HFF-Myc (cell line): Measurements from ENCODE around the gene C3orf70.

ENCODE experiments used
- DNase-seq: peaks from one replicate; pipeline ENCODE4 v3.0.0-alpha.2; 2011; ENCODE audit warnings: low read depth; ENCODE audit errors: extremely low read depth
- H3K4me3 ChIP-seq: replicated peaks from 2 replicates; pipeline ENCODE4 v1.5.1; 2011; ENCODE audit warnings: low read depth, mild to moderate bottlenecking, control low read depth, low read length
- TF ChIP-seq, protein P1 (sequence below): IDR thresholded peaks from 2 replicates; pipeline ENCODE4 v1.5.1; 2012; ENCODE audit warnings: mild to moderate bottlenecking, low read depth, low read length, control low read depth; ENCODE audit errors: missing control alignments

The C3orf70 gene

DNA sequence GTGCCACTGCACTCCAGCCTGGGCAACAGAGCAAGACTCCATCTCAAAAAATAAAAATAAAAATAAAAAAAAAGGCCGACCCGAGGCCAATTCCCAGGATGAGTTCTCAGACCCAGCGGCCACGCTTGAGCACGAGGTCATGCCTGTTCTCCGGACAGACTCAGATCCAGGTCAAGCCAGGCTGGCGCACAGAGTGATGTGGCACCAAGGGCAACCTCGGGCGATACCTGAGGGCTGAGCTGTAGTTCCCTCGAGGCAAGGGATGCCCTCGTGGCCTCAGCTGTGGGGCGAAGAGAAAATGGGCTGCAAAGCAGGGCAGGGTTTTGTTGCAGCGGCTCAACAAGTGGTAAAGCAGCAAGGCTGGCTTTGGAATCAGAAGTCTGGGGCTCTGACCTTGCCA is 77.3 kb downstream of the C3orf70 start:
- no peak for DNase-seq
- TF ChIP-seq, protein P1, sequence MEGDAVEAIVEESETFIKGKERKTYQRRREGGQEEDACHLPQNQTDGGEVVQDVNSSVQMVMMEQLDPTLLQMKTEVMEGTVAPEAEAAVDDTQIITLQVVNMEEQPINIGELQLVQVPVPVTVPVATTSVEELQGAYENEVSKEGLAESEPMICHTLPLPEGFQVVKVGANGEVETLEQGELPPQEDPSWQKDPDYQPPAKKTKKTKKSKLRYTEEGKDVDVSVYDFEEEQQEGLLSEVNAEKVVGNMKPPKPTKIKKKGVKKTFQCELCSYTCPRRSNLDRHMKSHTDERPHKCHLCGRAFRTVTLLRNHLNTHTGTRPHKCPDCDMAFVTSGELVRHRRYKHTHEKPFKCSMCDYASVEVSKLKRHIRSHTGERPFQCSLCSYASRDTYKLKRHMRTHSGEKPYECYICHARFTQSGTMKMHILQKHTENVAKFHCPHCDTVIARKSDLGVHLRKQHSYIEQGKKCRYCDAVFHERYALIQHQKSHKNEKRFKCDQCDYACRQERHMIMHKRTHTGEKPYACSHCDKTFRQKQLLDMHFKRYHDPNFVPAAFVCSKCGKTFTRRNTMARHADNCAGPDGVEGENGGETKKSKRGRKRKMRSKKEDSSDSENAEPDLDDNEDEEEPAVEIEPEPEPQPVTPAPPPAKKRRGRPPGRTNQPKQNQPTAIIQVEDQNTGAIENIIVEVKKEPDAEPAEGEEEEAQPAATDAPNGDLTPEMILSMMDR: no peak
- H3K4me3 ChIP-seq: no peak overlapping the region

DNA sequence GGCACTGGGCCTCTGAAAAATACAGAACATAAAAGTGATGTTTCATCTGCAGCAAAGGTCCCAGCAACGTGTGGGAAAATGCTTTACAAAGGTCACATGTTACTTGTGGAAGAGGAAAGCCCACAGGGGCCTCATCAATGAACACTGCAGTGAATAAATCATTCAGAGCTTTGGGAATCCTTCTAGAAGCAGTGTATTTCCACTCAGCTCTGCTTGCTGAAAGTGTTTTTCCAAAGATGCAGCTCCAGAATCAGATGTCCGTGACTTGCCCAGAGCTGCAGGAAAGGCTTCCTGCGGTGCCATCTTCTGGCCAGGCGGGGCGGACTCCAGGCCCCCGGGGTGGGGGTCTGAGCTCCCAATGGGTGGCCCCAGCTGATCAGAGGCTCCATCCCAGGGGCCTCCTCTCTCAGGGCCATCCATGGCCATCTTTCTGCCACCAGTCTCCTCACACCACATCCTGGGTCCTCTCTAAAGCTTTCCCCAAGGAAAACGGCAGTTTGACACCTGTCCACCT is 81.5 kb downstream of the C3orf70 start:
- H3K4me3 ChIP-seq: no peak overlapping the region
- TF ChIP-seq, protein P1: no peak
- no peak for DNase-seq

DNA sequence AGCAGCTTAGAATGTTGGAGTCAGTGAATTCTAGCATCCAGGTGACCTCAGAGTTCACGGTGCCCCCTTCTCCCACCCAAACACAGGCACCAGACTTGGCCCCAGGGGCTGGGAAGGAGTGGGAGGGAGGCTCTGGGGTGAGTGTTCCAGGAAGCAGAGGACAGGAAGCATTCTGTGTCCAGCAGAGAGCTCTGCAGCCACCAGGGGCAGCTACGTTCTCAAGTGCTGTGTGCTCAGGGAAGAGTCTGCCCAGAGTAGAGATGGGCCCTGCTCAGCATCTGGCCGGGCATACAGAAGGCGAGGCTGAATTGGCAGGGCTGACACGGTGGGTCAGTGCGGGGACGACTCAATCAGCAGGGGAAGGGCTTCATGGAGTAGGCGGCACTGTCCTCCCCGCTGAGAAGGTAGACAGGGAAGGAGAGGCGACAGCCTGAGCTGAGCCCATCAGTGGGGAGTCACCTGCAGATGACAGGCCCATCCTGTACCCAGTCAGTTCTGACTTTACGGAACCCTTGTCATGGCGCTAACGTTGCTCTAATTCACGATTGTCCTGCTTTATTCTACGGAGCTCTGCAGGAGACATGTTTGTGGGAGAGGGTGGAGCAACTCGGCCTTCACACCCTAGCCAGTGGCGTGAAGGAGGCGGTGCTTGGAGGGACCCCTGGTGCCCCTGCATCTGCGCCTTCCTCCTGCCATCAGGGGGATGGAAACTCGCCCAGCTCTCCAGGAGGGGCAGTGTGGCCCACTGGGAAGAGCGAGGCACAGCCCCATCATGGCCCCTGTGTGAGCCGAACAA is 82.2 kb downstream of the C3orf70 start:
- no peak overlapping the region for H3K4me3 ChIP-seq
- TF ChIP-seq, protein P1: peak; percentile 25
- no peak for DNase-seq

DNA sequence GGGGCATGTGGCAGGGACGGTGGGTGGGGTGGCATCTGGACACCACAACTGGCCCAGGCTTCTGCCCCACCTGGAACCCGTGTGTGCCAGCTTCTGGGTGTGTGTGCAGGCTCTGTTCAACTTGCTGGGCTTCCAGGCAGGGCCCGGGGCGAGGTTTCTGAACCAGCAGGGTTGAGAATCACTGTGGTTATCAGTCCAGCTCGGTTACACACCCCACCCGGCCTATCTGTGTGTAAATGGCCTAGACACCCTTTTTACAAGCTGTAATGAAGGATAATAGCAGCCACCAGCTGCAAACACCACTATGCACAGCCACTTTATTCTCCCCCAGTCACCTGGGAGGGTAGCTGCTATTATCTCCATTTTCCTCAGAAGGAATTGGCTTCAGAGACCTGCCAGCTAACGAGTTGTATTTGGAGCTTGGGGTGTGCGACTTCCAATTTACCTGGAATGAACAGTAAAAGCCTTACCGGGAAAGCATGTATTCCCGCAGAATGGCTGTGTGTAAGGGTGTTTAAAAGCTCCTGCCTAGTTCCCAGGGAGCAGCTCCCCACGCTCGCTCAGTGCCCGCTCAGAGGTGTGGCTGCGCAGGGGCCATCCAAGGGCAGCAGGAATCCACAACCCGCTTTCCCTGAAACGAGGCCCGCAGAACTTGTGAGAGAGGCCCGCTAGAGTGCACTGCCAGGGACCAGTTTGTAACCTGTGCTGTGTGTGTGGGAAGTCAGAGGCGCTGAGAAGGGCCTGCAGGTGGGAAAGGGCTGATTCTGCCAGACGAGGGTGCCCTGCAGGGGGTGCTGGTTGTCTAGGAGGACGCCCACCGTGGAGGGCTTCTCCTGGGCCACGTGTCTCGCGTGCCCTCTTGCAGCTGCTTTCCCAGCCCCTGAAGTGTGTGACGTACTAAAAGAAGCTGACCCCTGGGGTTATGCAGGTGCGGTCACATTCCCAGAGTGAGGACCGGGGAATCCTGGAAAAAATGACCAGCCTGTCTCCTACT is 83.5 kb downstream of the C3orf70 start:
- H3K4me3 ChIP-seq: no peak overlapping the region
- TF ChIP-seq, protein P1: no peak
- DNase-seq: no peak

DNA sequence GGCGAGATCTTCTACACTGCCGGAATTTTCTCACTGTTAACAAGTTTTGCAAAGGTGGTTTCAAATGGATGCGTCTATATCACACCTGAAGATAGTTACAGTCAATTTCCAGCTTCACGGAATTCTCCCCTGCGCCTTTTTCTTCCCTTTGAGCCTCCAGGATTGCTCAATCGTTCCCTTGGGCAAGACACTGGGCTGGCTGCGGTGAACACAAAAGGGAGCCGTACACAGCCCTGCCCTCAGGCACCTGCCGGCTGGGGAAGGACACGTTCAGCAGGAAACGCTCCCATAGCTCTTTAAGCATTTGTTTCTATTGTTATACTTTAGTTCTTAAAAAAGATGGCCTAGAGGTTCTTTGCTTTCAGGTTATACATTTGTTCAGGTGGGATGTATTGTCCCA is 85.7 kb downstream of the C3orf70 start:
- H3K4me3 ChIP-seq: no peak overlapping the region
- no peak for DNase-seq
- TF ChIP-seq, protein P1: no peak

DNA sequence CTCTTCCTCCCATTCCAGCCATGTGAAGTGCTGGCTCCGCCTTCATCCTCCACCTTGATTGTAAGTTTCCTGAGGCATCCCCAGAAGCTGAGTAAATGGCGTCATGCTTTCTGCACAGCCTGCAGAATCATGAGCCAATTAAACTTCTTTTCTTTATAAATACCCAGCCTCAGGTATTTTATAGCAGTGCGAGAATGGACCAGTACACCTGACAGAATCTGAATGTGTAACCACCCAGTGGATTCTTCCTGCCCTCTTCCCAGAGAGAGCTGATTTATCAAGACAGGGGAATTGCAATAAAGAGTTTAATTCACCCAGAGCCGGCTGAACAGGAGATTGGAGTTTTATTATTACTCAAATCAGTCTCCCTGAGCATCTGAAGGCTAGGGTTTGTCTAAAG is 86.6 kb downstream of the C3orf70 start:
- no peak for DNase-seq
- TF ChIP-seq, protein P1: no peak

More for the DNA sequence above, 86.6 kb downstream of the C3orf70 start:
- H3K4me3 ChIP-seq: no peak overlapping the region
